ENCODE results near the gene TP53RK. TPM values are rescaled to one million over a fixed set of nuclear protein-coding genes. Genes with fewer than 3 reads are reported as not detected.
"Not testable (repeated sequence)": the region's sequence is repeated elsewhere in the genome, so short reads cannot be mapped to it uniquely, and the experiment has no call there.

The TP53RK gene
- total RNA-seq, 3 donors from 2014 or later = 7.8 to 10.4 (median 8.2) TPM

DNA sequence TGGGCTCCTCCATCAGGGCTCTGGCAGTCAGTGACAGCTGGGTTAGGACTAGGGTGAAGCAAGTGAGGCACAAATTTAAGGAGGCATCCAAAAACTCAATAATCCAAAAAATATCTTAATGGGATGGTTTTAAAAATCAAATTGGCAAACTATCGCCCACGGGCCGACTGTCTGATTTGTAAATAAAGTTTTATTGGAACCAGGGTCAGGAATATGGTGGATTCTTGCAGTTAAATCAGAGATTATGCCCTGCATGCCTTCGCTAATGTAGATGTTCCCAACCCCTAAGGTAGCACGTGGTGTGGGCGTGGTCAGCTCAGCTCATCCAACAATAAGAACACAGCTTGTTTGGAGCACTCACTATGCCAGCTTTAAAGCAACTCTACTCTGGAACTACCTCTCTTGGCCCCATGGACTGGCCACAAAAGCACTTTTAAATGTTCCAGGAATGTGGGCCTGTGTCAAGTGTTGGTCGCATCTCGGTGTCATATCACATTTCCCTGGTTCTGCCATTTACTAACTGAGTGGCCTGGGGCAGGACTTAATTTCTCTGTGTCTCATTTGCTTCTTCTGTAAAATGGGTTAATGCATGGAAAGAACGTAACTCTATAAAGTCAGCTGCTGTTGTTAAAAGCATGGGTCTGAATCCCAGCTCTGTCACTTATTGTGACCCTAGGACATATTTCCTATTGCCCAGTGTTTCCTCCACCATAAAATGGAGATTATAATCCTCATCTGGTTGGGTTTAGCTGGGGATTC lies 7.0 kb downstream of the TP53RK start:
- no peak for DNase-seq
- TF ChIP-seq, protein P1, sequence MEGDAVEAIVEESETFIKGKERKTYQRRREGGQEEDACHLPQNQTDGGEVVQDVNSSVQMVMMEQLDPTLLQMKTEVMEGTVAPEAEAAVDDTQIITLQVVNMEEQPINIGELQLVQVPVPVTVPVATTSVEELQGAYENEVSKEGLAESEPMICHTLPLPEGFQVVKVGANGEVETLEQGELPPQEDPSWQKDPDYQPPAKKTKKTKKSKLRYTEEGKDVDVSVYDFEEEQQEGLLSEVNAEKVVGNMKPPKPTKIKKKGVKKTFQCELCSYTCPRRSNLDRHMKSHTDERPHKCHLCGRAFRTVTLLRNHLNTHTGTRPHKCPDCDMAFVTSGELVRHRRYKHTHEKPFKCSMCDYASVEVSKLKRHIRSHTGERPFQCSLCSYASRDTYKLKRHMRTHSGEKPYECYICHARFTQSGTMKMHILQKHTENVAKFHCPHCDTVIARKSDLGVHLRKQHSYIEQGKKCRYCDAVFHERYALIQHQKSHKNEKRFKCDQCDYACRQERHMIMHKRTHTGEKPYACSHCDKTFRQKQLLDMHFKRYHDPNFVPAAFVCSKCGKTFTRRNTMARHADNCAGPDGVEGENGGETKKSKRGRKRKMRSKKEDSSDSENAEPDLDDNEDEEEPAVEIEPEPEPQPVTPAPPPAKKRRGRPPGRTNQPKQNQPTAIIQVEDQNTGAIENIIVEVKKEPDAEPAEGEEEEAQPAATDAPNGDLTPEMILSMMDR (IDR thresholded peaks at IDR 0.05) = no peak
- no peak overlapping the region for H3K4me3 ChIP-seq
- no peak for ATAC-seq
- intact Hi-C loops (cut with DNase I, micrococcal nuclease) = loop anchor here in 1 of 2 donors (10.0 kb wide), 1 partner anchor 157 kb away; no protein-coding TSS in a partner anchor
- no peaks in the 10 kb centered on the region for H3K9me3 ChIP-seq
- peaks cover 3% of the 10 kb centered on the region for H3K4me1 ChIP-seq (ENCODE audit: low read depth)
- H3K36me3 ChIP-seq (ENCODE audit: low read depth) = no peaks in the 10 kb centered on the region

DNA sequence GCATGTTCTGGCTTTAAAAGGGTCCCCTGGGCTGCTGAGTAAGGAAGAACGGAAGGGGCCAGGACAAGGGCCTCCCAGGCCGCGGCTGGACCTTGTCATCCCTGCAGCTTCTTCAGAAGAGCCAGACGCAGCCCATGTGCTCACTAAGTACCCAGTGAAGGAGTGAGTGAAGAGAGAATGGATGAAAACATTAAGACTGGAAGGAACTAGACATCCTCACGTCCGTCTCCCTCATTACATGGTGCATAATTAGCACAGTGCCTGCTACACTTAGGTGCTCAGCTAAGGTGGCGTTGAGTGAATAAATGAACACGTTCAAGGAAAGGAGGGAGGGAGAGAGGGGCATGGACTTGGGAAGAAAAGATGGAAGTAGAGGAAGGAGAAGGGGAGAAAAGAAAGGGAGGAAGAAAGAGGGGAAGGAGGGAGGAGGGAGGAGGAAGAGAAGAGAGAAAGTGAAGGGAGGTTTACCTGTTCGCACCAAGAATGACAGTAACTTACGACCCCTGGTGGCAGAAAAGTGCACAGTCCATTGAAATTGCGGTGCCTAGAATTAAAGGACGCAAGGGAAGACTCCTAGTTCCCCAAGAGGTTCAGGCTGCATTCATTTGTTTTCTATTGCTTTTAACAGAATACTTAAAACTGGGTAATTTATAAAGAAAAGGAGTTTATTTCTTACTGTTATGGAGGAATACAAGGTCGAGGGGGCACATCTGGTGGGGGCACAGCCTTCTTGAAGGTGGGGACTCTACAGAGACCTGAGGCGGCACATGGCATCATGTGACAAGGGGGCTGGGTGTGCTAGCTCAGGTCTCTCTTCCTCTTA lies 8.0 kb downstream of the TP53RK start:
- Histone ChIP-seq H3K4me1 (ENCODE audit: low read depth) (no peaks in the 10 kb centered on the region), H3K9me3 (no peaks in the 10 kb centered on the region), H3K4me3 (no peak overlapping the region), H3K36me3 (ENCODE audit: low read depth) (no peaks in the 10 kb centered on the region)
- DNase-seq (peak in 2 of 3 donors; percentile 48 to 91), ATAC-seq (peak; percentile 82)
- TF ChIP-seq, protein P1 (IDR thresholded peaks at IDR 0.05) = peak; percentile 69
- intact Hi-C loops (cut with DNase I, micrococcal nuclease) = loop anchor here in 1 of 2 donors (10.0 kb wide), 1 partner anchor 156 kb away; no protein-coding TSS in a partner anchor

DNA sequence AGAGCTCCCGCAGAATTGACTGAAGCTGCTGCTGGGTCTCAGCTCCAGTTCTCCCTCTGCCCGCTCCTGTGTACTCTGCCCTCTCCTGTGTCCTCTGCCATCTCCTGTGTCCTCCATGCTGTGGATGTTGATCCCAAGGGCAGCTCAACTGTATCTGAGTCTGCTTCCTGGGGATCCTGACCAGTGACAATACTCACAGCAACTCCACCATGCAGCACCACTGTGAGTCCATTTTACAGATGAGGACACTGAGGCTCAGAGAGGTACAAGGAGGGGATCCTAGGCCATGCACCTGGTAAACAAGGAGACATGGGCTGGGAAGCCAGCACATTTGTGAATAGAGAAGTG lies 8.6 kb downstream of the TP53RK start:
- intact Hi-C loops (cut with DNase I, micrococcal nuclease) = loop anchor here in 1 of 2 donors (10.0 kb wide), 1 partner anchor 156 kb away; no protein-coding TSS in a partner anchor
- Histone ChIP-seq H3K36me3 (ENCODE audit: low read depth) (no peaks in the 10 kb centered on the region), H3K9me3 (no peaks in the 10 kb centered on the region), H3K4me1 (ENCODE audit: low read depth) (no peaks in the 10 kb centered on the region), H3K4me3 (no peak overlapping the region)
- TF ChIP-seq, protein P1 (IDR thresholded peaks at IDR 0.05) = no peak
- ATAC-seq (no peak), DNase-seq (no peak)

DNA sequence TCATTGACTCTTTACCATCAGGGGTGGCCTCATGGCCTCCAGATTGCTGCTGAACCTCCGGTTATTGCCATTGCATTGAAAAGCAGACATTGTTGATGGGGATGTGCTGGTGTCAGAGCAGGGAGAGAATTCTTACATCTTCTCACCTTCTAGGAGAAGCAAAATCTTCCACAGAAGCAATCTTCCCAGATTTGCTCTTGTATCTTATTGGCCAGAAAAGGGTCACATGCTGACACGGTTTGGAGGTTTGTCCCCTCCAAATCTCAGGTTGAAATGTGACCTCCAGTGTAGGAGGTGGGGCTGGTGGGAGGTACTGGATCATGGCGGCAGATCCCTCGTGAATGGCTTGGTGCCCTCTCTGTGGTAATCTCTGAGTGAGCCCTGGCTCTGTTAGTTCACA lies 10.7 kb downstream of the TP53RK start:
- no peaks in the 10 kb centered on the region for H3K36me3 ChIP-seq (ENCODE audit: low read depth)
- intact Hi-C loops (cut with DNase I, micrococcal nuclease) = no loop called here
- no peak for DNase-seq
- TF ChIP-seq, protein P1 (IDR thresholded peaks at IDR 0.05) = no peak
- no peaks in the 10 kb centered on the region for H3K9me3 ChIP-seq
- H3K4me3 ChIP-seq = no peak overlapping the region
- no peaks in the 10 kb centered on the region for H3K4me1 ChIP-seq (ENCODE audit: low read depth)
- no peak for ATAC-seq

DNA sequence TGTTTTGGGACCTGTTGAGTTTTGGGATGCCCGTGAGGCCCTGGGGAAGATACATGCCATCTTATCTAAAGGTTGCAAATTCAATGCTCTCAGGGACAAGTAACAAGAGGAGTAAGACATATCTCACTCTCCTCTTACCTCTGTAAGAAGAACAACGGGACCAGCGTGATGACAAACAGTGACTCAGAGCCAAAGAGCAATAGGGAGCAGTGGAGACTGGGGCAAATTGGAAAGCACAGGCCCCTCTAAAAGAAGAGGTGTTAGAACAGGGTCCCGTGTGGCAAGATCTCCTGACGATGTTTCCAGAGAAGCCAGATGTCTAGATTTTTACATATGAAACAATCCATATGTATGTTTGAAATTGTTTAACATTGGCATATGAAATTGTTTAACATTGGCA lies 11.6 kb downstream of the TP53RK start:
- no peaks in the 10 kb centered on the region for H3K4me1 ChIP-seq (ENCODE audit: low read depth)
- no peaks in the 10 kb centered on the region for H3K9me3 ChIP-seq
- no peaks in the 10 kb centered on the region for H3K36me3 ChIP-seq (ENCODE audit: low read depth)
- no peak overlapping the region for H3K4me3 ChIP-seq
- no peak for ATAC-seq
- intact Hi-C loops (cut with DNase I, micrococcal nuclease) = no loop called here
- no peak for DNase-seq
- TF ChIP-seq, protein P1 (IDR thresholded peaks at IDR 0.05) = no peak

DNA sequence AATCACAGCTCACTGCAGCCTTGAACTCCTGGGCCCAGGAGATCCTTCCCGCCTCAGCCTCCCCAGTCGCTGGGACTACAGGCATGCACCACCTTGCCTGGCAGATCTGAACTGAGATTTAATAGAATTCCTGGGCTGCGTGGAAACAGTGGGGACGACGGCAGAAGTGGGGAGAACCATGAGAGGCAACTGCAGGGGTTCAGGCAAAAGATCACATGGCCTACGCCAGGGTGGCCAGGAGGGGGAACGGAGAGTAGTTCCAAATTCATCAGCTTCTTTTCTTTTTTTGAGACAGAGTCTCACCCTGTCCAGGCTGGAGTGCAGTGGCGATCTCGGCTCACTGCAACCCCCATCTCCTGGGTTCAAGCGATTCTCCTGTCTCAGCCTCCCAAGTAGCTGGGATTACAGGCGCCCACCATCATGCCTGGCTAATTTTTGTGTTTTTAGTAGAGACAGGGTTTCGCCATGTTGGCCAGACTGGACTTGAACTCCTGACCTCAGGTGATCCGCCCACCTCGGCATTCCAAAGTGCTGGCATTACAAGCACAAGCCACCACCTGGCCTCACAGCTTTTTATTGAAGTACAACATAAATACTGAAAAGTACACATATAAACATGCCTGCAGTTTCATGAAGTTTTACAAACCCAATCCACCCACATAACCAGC lies 12.5 kb downstream of the TP53RK start:
- ATAC-seq; intact Hi-C loops (cut with DNase I, micrococcal nuclease): not testable (repeated sequence)

More for the DNA sequence above, 12.5 kb downstream of the TP53RK start:
- H3K36me3 ChIP-seq (ENCODE audit: low read depth); DNase-seq; H3K4me1 ChIP-seq (ENCODE audit: low read depth); H3K4me3 ChIP-seq; H3K9me3 ChIP-seq: not testable (repeated sequence)

All from mucosa of descending colon (tissue), 3 donors.